K562 (cell line): ENCODE measurements around the gene PEPD.

ENCODE experiments used
- ERF ChIP-seq: fragments of 450-650 bp; formaldehyde crosslinking; IDR thresholded peaks from 2 replicates; pipeline ENCODE4 v1.4.0; 2020; ENCODE audit warnings: mild to moderate bottlenecking, mixed read lengths
- KLF6 ChIP-seq: fragments of 250-450 bp; sonication (Bioruptor Pico); IDR thresholded peaks from 2 replicates; pipeline ENCODE4 v1.4.0; 2020; ENCODE audit warnings: mild to moderate bottlenecking, moderate library complexity, borderline replicate concordance
- ZNF274 ChIP-seq: IDR thresholded peaks from 2 replicates; pipeline ENCODE4 v1.6.1; 2011; ENCODE audit warnings: low read depth, mild to moderate bottlenecking, low read length, moderate library complexity, borderline replicate concordance
- ZNF384 ChIP-seq: IDR thresholded peaks from 2 replicates; pipeline ENCODE4 v1.6.1; 2012; ENCODE audit warnings: low read depth, low read length, improper control_type of control experiment

DNA sequence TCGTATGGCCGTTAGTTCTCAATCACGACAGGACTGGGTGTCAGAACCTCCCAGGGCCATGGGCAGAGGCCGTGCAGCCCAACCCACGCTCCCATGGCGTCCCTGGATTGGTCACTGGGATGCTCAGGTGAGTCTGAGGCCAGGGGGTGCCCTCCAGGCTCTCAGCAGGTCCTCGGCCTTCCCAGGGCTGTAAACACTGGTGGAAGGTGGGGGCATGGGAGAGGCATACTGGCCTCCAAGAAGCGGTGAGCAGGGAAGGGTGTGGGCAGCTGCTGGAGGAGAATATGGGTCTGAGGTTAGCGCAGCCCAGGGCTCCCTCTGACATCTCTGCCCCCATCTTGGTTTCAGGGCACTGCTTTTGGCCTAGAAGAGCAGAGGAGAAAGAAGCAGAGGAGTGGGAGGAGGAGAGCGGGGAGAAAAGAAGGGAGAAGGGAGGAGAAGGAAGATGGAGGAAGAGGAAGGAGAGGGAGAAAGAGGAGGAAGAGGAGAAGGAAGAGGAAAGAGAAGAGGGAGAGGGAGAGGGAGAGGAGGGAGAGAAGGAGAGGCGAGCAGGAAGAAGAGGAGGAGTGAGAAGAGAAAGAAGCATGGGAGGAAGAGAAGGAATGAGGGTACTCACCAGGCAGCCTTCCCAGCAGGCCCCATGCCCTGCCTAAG is 85.8 kb downstream of the PEPD start:
- TF ChIP-seq KLF6 (no peak), ZNF274 (no peak), ZNF384 (no peak), ERF (CRISPR knock-in tag) (no peak)
